Heart left ventricle (tissue), 13 donors: Measurements from ENCODE around the gene CTSK.

Experiments used
- CTCF ChIP-seq, 12 donors: fragments of 200-600 bp; sonication (generic) in 4 of 12; IDR thresholded peaks; one replicate each; pipeline versions ENCODE4 v1.5.0 to v1.8.0; 2018 to 2022; ENCODE audit warnings: antibody characterized with exemption in 12 of 12, mild to moderate bottlenecking in 5 of 12
- POLR2A ChIP-seq, 2 donors: fragments of 450-650 bp; IDR thresholded peaks; one replicate each; pipeline ENCODE4 v1.6.1; 2017; ENCODE audit warnings: antibody characterized with exemption in 2 of 2, mild to moderate bottlenecking in 2 of 2, moderate library complexity in 2 of 2
- donor health status: ischemic (EF 13 %, LVEDD 7.1; RV severe dilation, severe dysfunction).
- donor health status: DM: no; HTN: yes; CAD: no.
- donor health status: DM: no; HTN: no; CAD: no.
- donor health status: ischemic (EF 25% LVEDD 6.9; RV normal size, moderate dysfunction).
- donor health status: ischemic (EF 25% LVEDD 5.7; RV mildly dilated, moderate dysfunction).
- donor health status: ischemic (EF 35%, LVEDD 5.7; RV mildly dilated, moderate dysfunction).
- donor health status: nonischemic (EF 11% LVEDD 7.7; RV severe dilation, severe dysfunction).
- donor health status: DM: yes; HTN: yes; CAD: no.
- donor health status: PGD.
- donor health status: ischemic (EF 29% LVEDD 5.4; RV normal size, mild dysfunction).
- donor health status: nonischemic (EF 23%, LVEDD 6.1; RV moderate dilation, normal function).

GRCh38 chr1:150763018-150763417, 45.0 kb downstream of the CTSK start:
- TF ChIP-seq POLR2A (IDR thresholded peaks at IDR 0.05) (no peak), CTCF (IDR thresholded peaks at IDR 0.05) (no peak)
